Suprapubic skin (tissue), 4 donors: Measurements from ENCODE around the gene STPG3.

ENCODE experiments used
- CTCF ChIP-seq, 2 donors: fragments of 200-600 bp in 1 of 2; fragments of 450-650 bp in 1 of 2; sonication (generic) in 1 of 2; IDR thresholded peaks; one replicate each; pipeline ENCODE4 v1.5.1; 2016 to 2019; ENCODE audit warnings: antibody characterized with exemption in 2 of 2, mild to moderate bottlenecking in 1 of 2, moderate library complexity in 1 of 2
- EP300 ChIP-seq: sonication (generic); formaldehyde crosslinking; IDR thresholded peaks from one replicate; pipeline ENCODE4 v1.6.1; 2017; ENCODE audit warnings: antibody characterized with exemption
- POLR2AphosphoS5 ChIP-seq, 3 donors: sonication (generic); formaldehyde crosslinking; IDR thresholded peaks; one replicate each; pipeline ENCODE4 v1.6.1; 2017; ENCODE audit warnings: antibody characterized with exemption in 3 of 3

- TF ChIP-seq CTCF (IDR thresholded peaks at IDR 0.05) (no peak), EP300 (no peak), POLR2AphosphoS5 (IDR thresholded peaks at IDR 0.05) (no peak)
Measured at GRCh38 chr9:137234055-137234697, 16.9 kb upstream of the STPG3 start.
